ENCODE results near the gene OR13C2. TPM values are rescaled to one million over a fixed set of nuclear protein-coding genes. Genes with fewer than 3 reads are reported as not detected.

The OR13C2 gene, protein sequence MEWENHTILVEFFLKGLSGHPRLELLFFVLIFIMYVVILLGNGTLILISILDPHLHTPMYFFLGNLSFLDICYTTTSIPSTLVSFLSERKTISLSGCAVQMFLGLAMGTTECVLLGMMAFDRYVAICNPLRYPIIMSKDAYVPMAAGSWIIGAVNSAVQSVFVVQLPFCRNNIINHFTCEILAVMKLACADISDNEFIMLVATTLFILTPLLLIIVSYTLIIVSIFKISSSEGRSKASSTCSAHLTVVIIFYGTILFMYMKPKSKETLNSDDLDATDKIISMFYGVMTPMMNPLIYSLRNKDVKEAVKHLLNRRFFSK
- not detected in 2 replicates for total RNA-seq

DNA sequence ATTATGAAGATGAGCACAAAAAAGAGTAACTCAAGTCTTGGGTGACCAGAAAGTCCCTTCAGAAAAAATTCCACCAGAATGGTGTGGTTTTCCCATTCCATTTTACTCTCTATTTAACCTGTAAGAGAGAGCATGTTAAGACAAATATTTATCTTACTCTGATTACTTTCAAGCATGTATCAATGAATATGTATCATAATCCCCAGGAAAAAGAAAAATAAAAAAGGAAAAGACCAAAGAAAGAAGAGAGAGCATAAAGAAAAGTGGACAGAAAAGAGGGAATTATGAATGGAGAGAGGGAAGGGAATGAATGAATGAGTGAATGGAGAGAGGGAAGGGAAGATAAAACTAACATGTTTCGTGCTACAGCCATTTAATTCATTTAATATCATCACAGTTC is at the start of gene OR13C2:
Gene OR13C2 (minus strand): TSS at position 101 of the 400 bp plus-strand sequence. CDS start 0 bp downstream, at position 101.

DNA sequence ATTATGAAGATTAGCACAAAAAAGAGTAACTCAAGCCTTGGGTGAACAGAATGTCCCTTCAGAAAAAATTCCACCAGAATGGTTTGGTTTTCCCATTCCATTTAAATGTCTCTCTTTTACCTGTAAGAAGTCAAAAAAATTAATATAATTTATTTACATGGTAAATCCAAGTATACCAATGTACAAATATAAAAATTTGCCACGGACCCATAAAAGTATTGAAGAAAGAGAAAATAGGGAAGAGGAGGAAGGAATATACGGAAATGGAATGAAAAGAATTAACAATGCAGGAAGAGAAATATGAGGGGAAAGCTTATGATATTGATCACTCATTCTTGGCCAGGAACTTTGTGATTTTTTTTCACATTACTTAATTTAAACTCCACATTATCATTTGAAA is 12.7 kb upstream of the OR13C2 start, which contains the start of gene OR13C9:
Gene OR13C9 (minus strand): TSS at position 101 of the 400 bp plus-strand sequence. CDS start 0 bp downstream, at position 101.

DNA sequence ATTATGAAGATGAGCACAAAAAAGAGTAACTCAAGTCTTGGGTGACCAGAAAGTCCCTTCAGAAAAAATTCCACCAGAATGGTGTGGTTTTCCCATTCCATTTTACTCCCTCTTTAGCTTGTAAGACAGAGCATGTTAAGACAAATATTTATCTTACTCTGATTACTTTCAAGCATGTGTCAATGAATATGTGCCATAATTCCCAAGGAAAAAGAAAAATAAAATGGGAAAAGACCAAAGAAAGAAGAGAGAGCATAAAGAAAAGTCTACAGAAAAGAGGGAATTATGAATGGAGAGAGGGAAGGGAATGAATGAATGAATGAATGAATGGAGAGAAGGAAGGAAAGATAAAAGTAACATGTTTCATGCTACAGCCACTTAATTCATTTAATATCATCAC is 6.1 kb downstream of the OR13C2 start, which contains the start of gene OR13C5:
Gene OR13C5 (minus strand): TSS at position 101 of the 400 bp plus-strand sequence. CDS start 0 bp downstream, at position 101.

DNA sequence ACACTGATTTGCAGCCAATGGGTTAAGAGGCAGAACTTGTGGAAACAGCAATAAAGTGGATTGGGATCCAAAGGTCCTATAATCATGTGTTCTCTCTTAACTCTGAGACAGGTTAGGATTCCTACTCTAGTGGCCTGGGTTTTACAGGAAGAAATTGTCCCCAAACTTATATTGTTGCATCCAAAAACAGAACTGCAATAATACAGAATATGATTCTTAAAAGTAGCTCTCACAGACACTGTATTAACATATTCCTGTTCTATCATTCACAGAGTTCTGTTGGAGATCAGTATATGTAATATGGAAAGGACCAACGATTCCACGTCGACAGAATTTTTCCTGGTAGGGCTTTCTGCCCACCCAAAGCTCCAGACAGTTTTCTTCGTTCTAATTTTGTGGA is 36.6 kb downstream of the OR13C2 start, which contains the start of gene OR13C8:
Gene OR13C8 (plus strand): TSS at position 301 of the 400 bp plus-strand sequence. CDS start 0 bp downstream, at position 301.

Other genes with a start within 250 kb of the OR13C2 start
- not detected in 2 replicates for gene OR13F1, start 101.4 kb downstream of the OR13C2 start, total RNA-seq
- not detected in 2 replicates for gene OR13C4, start 78.4 kb downstream of the OR13C2 start, total RNA-seq
- gene OR13C3, start 68.8 kb downstream of the OR13C2 start, total RNA-seq, result not detected in 2 replicates
- not detected in 2 replicates for gene OR13C8, start 36.5 kb downstream of the OR13C2 start, total RNA-seq
- gene OR13C5, start 6.2 kb downstream of the OR13C2 start, total RNA-seq, result not detected in 2 replicates
- gene OR13C9, start 12.6 kb upstream of the OR13C2 start, total RNA-seq, result not detected in 2 replicates
- gene OR13D1, start 88.9 kb upstream of the OR13C2 start, total RNA-seq, result not detected in 2 replicates
- gene NIPSNAP3A, start 142.1 kb upstream of the OR13C2 start, total RNA-seq, result 18.7 and 24.6 TPM in 2 replicates
- gene NIPSNAP3B, start 158.5 kb upstream of the OR13C2 start, total RNA-seq, result 0.35 and 0.37 TPM in 2 replicates